T-helper 2 cell treated with Interferon-gamma antibody and Interleukin-4, amounts not matched to agents 5 μg/mL and 100 μg/mL, for 36 hours (primary cell): ENCODE data around the gene WSCD2.

ENCODE experiments used
- DNase-seq: peaks from one replicate; pipeline ENCODE4 v3.0.0; 2021; ENCODE audit warnings: low spot score
- H3K27ac Mint-ChIP-seq: one replicate; pipeline ENCODE4 v1.8.0; 2021; ENCODE audit warnings: mild to moderate bottlenecking, mixed read lengths
- H3K27me3 Mint-ChIP-seq: one replicate; pipeline ENCODE4 v1.8.0; 2021; ENCODE audit warnings: low read depth, mixed read lengths
- H3K36me3 Mint-ChIP-seq: one replicate; pipeline ENCODE4 v1.8.0; 2021; ENCODE audit warnings: low read depth, mixed read lengths
- H3K4me1 Mint-ChIP-seq: one replicate; pipeline ENCODE4 v1.8.0; 2021; ENCODE audit warnings: low read depth, mixed read lengths
- H3K4me3 Mint-ChIP-seq: one replicate; pipeline ENCODE4 v1.8.0; 2022; ENCODE audit warnings: mild to moderate bottlenecking, moderate library complexity, mixed read lengths
- H3K9me3 Mint-ChIP-seq: one replicate; pipeline ENCODE4 v1.8.0; 2021; ENCODE audit warnings: mixed read lengths

The WSCD2 gene

DNA sequence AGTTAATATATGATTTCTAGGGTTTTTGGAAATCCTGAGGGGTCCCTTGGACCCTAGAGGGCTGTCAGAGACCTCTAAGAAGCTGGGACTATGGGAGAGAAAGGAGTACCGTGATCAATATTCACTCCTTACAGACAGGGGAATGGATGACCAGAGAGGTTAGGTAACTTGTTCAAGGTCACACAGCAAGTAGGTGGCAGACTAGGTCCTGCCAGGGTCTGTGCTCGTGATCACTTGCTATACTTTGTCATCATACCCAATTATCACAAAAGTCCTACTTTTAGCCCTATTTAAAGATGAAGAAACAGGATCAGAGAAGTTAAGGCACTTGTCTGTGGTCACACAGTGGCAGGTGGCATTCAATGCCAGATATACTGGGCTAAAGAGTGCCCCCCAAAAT is 42.9 kb downstream of the WSCD2 start:
- DNase-seq = no peak
- Mint-ChIP-seq H3K4me1 (no peaks in the 10 kb centered on the region), H3K9me3 (no peaks in the 10 kb centered on the region), H3K4me3 (no peak overlapping the region), H3K27ac (no peak overlapping the region), H3K36me3 (no peaks in the 10 kb centered on the region), H3K27me3 (no peaks in the 10 kb centered on the region)

DNA sequence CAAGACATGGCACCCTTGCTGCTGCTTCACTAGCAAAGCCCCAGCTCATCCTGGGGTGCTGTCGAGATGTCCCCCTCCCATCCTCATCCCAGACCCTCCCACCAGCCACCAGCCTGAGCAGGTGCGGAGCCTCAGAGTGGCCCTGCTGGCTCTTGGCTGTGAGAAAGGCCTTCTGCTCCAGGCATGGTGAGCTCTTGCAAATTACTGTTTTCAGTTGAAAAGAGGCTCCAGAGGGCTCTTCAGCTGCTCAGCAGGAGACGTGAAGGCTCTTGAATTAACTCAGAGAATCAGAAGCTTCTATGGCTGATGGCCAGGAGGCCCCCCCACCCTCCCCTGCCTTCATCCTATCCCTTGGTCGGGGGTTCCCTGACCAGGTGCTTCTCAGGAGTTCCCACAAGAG is 44.1 kb downstream of the WSCD2 start:
- Mint-ChIP-seq H3K27me3 (no peaks in the 10 kb centered on the region), H3K27ac (no peak overlapping the region), H3K4me3 (no peak overlapping the region)

DNA sequence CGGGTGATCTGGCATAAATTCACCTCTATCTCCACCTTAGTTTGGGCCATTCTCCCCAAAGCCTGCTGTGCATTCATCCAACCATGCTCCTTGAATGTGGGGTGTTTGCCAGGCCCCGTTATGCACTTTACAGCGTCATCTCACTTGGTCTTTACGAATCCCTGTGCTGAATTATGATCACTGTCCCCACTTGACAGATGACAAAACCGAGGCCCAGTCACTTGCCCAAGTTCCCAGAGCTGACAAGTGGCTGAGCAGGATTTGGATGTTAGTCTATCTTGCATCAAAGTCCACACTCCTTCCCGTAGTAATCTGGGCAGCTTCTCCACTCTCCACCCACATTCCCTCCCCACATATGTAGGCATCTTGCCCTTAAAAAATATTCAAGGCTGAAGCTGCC is 44.8 kb downstream of the WSCD2 start:
- no peak overlapping the region for H3K27ac Mint-ChIP-seq
- no peak for DNase-seq
- H3K4me1 Mint-ChIP-seq = no peaks in the 10 kb centered on the region
- no peaks in the 10 kb centered on the region for H3K36me3 Mint-ChIP-seq
- no peak overlapping the region for H3K4me3 Mint-ChIP-seq
- no peaks in the 10 kb centered on the region for H3K9me3 Mint-ChIP-seq
- no peaks in the 10 kb centered on the region for H3K27me3 Mint-ChIP-seq

More for the DNA sequence above, 44.1 kb downstream of the WSCD2 start:
- Mint-ChIP-seq H3K36me3 (no peaks in the 10 kb centered on the region), H3K4me1 (no peaks in the 10 kb centered on the region), H3K9me3 (no peaks in the 10 kb centered on the region)
- DNase-seq = no peak

DNA sequence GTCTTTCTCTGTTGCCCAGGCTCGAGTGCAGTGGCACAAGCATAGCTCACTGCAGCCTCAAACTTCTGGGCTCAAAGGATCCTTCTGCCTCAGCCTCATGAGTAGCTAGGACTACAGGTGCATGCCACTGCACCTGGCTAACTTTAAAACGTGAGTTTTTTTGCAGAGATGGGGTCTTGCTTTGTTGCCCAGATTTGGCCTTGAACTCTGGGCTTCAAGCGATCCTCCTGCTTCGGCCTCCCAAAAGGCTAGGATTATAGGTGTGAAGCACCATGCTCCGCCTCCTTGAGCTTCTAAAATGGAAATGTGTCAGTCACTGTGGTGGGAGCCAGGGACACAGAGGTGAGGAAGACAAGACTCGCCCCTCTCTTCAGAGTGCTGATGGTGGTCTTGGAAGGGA is 45.6 kb downstream of the WSCD2 start:
- H3K36me3 Mint-ChIP-seq = no peaks in the 10 kb centered on the region
- no peak overlapping the region for H3K27ac Mint-ChIP-seq
- H3K4me1 Mint-ChIP-seq = no peaks in the 10 kb centered on the region
- DNase-seq = no peak
- H3K4me3 Mint-ChIP-seq = no peak overlapping the region
- no peaks in the 10 kb centered on the region for H3K27me3 Mint-ChIP-seq
- no peaks in the 10 kb centered on the region for H3K9me3 Mint-ChIP-seq

DNA sequence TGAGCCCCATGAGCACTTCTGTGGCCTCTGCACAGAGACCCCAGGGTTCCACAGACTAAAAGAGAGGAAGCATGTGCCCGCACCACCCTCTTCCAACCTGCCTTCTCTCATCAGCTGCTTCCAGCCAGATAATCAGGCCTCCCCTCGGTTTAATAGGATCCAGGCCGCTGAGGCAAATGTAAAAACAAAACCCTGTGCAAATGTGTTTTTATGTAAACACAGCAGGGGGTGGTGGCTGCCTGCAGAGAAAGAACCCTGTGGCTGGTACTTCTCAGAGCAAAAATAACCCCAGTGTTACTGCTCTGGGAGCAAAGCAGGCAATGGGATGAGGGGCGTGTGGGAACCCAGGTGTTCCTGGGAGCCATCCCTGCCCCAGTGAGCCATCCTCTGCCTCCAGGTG is 46.2 kb downstream of the WSCD2 start:
- H3K4me3 Mint-ChIP-seq = no peak overlapping the region
- H3K27ac Mint-ChIP-seq = no peak overlapping the region
- no peaks in the 10 kb centered on the region for H3K4me1 Mint-ChIP-seq

DNA sequence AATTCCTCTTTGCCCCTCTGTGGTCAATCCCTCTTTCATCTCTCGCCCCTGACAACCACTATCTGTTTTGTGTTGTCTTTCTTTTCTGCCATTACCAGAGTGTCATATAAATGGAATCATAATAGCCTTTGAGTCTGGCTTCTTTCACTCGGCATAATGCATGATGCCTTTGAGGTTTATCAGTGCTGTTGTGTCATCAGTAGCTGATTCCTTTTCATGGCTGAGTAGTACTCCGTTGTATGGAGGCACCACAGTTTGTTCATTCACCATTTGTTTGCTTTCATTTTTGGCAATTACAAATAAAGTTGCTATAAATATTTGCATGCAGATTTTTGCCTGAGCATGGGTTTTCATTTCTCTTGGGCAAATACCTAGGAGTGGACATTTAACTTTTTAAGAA is 47.2 kb downstream of the WSCD2 start:
- no peak for DNase-seq
- Mint-ChIP-seq H3K4me1 (no peaks in the 10 kb centered on the region), H3K9me3 (no peaks in the 10 kb centered on the region), H3K27me3 (no peaks in the 10 kb centered on the region), H3K4me3 (no peak overlapping the region), H3K36me3 (no peaks in the 10 kb centered on the region), H3K27ac (no peak overlapping the region)

More for the DNA sequence above, 46.2 kb downstream of the WSCD2 start:
- no peaks in the 10 kb centered on the region for H3K27me3 Mint-ChIP-seq
- no peak for DNase-seq
- H3K36me3 Mint-ChIP-seq = no peaks in the 10 kb centered on the region
- H3K9me3 Mint-ChIP-seq = no peaks in the 10 kb centered on the region

DNA sequence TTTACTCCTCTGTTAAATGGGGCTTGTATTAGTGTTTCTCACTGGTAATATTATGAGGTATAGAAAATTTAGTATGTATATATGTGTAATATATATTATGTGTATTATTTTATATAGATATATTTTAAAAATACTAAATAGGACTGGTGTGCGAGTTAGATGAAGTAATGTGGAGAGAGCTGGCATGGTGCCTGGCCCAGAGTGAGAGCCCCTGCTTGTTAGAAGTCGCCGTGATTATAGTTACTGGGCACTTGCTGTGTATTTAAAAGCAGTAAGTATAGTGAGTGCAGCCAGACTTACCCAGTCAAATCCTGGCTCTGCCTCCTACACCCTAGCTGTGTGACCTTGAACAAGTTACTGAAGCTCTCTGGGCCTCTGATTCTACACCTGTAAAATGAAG is 48.0 kb downstream of the WSCD2 start:
- no peaks in the 10 kb centered on the region for H3K4me1 Mint-ChIP-seq
- no peaks in the 10 kb centered on the region for H3K9me3 Mint-ChIP-seq
- H3K4me3 Mint-ChIP-seq = no peak overlapping the region
- no peaks in the 10 kb centered on the region for H3K36me3 Mint-ChIP-seq
- no peak overlapping the region for H3K27ac Mint-ChIP-seq
- no peaks in the 10 kb centered on the region for H3K27me3 Mint-ChIP-seq
- DNase-seq = no peak

DNA sequence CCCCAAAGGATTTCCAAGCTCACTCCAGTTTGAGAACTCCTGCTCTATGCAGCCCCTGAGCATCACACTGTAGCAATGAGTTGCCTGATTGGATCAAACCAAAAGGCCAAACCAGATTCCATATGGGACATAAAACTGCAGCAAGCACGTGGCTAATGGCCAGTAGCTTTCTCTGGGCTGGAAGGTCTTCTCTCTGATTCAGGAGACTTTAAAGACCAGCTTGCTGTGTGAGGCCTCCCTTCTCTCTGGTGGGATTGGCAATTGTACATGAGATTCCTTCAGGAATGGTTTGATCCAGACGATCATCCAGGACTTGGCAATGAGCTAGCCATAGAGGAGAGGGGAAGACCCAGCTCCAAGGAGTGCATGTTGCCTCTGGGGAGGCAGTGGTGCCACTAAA is 50.2 kb downstream of the WSCD2 start:
- Mint-ChIP-seq H3K27me3 (no peaks in the 10 kb centered on the region), H3K9me3 (no peaks in the 10 kb centered on the region), H3K27ac (no peak overlapping the region), H3K4me3 (no peak overlapping the region), H3K36me3 (no peaks in the 10 kb centered on the region), H3K4me1 (no peaks in the 10 kb centered on the region)
- no peak for DNase-seq

DNA sequence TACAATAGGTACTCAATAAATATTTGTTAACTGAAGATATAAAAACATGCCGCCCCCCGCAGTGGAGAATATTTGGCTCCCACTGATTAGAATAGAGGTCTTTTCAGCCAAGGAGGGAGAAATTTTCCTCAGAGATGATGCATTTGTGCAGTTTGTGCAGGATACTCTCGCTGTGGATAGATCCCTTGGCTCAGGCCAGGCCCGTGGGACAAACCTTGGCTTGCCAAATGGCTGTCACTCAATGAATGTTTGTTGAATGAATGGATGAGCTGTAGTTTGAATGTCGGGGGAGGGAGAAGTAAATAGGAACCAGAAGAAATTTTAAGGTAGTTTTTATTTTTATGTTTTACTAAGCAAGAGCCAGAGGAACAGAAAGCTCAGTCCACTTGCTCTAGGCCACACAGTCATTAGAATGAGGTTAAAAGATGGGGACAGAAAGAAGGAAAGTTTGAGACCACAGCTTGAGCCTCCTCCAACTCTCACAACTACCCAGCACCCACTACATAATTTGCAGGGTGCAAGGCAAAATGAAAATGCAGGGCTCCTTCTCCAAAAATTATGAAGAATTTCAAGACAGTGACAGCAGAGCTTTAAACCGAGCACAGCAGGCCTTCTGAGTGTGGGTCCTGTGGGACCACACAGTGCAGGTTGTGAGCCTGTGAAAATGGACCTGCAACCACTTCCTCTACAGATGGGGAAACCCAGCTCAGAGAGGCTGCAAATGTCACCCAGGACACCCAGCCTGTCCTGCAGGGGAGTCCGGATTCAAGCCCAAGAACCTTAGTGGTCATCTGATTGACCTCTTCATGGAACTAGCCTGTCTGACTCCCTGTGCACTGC is 51.4 kb downstream of the WSCD2 start:
- H3K9me3 Mint-ChIP-seq = no peaks in the 10 kb centered on the region
- no peak overlapping the region for H3K4me3 Mint-ChIP-seq
- no peak for DNase-seq
- H3K36me3 Mint-ChIP-seq = no peaks in the 10 kb centered on the region
- no peaks in the 10 kb centered on the region for H3K4me1 Mint-ChIP-seq
- no peaks in the 10 kb centered on the region for H3K27me3 Mint-ChIP-seq
- no peak overlapping the region for H3K27ac Mint-ChIP-seq

DNA sequence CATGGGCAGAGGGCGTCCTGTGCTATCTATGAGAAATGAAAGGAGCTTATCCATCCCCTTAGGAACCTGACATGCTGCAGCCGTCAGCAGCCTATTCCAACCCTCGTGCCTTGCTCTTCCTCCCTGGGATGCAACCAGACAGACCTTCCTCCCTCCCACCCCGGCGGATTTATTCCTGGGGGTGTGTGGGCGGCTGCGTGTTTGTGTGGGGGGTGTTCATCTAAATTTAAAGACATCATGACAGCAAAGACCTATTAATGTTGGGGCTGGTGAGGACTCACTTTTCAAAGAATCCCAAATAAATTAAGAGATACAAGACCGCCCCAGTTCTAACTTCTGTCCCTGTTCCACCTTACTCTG is 52.0 kb downstream of the WSCD2 start:
- no peaks in the 10 kb centered on the region for H3K9me3 Mint-ChIP-seq
- no peak overlapping the region for H3K27ac Mint-ChIP-seq
- H3K4me1 Mint-ChIP-seq = no peaks in the 10 kb centered on the region
- H3K27me3 Mint-ChIP-seq = no peaks in the 10 kb centered on the region
- no peak for DNase-seq
- H3K36me3 Mint-ChIP-seq = no peaks in the 10 kb centered on the region
- no peak overlapping the region for H3K4me3 Mint-ChIP-seq

DNA sequence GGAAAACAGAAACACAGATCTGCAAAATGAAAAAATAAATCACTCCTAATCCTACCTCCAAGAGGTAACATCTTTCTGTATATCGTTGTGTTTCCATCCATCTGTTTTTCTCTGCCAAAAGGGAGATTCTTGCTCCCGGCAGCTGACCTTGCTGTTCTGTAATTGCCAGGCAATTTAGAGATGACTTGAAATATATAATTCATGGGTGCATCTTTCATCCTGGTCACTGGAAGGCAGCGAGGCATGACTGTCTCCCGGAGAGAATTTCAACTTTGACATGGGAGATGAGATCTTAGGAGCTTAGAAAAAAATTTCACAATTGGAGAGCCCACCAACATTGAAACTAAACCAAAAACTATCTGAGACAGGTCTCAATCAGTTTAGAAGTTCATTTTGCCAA is 53.0 kb downstream of the WSCD2 start:
- Mint-ChIP-seq H3K4me1 (no peaks in the 10 kb centered on the region), H3K9me3 (no peaks in the 10 kb centered on the region), H3K27me3 (no peaks in the 10 kb centered on the region), H3K27ac (no peak overlapping the region), H3K4me3 (no peak overlapping the region), H3K36me3 (no peaks in the 10 kb centered on the region)
- DNase-seq = no peak

DNA sequence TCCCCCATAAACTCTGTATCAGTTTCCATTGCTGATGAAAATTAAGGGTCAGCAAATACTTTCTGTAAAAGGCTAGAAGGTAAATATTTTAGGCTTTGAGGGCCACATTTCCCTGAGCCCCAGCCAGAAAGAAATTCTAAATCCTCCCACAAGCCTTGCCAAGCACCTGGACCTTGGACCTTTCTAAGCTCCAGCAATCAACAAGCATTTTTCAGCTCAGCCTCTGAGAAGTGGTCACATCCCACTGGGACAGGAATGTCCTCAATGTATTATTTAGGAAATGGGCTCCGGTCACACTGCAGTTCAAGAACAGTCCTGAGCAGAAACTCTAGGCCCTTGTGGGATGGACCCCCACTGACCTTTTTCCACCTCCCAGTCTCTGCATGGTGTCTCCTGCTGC is 55.9 kb downstream of the WSCD2 start:
- H3K36me3 Mint-ChIP-seq = no peaks in the 10 kb centered on the region
- H3K27ac Mint-ChIP-seq = no peak overlapping the region
- no peaks in the 10 kb centered on the region for H3K27me3 Mint-ChIP-seq
- H3K4me3 Mint-ChIP-seq = no peak overlapping the region
- no peaks in the 10 kb centered on the region for H3K9me3 Mint-ChIP-seq
- H3K4me1 Mint-ChIP-seq = no peaks in the 10 kb centered on the region
- DNase-seq = no peak

DNA sequence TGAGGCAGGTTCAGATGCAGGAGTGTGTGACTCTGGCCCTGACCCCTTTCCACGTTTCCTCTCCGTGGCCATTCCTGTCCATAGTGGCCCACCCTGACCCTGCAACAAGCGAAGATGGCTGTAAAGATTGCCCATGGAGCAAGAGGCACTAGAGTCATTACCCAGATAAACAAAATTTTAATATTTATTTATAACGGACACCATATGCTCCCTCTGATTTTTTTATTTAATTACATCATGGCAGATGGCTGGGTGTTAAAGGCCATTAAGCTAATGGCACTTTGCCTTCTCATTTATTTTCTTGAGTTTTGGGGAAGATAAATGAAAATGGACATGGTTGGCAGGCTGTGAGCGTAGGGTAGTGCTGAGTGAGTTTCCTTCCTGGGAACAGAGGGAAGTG is 58.7 kb downstream of the WSCD2 start:
- Mint-ChIP-seq H3K27me3 (no peaks in the 10 kb centered on the region), H3K36me3 (no peaks in the 10 kb centered on the region)

DNA sequence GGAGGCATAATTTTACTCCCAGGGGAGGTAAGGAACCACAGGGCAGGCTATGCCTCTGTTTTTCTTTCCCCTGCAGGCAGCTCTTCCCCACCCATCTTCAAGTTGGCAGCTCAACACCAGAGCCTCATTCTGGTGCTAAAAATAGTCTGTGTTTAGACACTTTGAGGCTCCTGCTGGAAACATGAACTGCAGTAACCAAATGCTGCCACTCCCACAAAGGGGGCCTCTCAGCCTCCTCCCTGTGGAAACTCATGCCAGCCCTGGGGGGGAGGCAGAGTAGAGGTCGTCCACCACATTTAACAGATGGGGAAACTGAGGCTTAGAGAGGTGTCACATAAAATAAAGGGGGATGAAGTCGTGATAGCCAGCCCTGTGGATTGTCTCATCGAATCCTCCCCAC is 61.4 kb downstream of the WSCD2 start:
- Mint-ChIP-seq H3K4me1 (no peaks in the 10 kb centered on the region), H3K4me3 (no peak overlapping the region), H3K9me3 (no peaks in the 10 kb centered on the region), H3K36me3 (no peaks in the 10 kb centered on the region), H3K27me3 (no peaks in the 10 kb centered on the region), H3K27ac (no peak overlapping the region)
- DNase-seq = no peak

More for the DNA sequence above, 58.7 kb downstream of the WSCD2 start:
- Mint-ChIP-seq H3K4me1 (no peaks in the 10 kb centered on the region), H3K27ac (no peak overlapping the region), H3K4me3 (no peak overlapping the region), H3K9me3 (no peaks in the 10 kb centered on the region)
- DNase-seq = no peak

DNA sequence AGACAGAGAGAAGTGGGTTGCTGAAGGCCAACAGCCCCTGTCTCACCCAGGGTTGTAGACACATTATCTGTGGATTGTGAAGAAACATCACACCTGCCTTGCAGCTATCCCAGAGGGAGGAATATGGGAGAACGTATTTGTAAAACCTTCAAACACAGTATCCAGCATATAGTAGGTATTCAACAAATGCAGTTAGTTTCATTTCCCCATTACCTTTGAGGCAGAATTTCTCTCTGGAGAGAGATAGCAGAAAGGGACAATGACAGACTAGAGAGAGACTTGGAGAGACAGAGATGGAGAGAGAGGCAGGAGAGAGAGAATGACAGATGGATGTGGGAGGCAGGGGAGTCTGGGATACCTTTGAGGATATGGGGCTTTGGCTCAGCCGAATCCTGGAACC is 62.0 kb downstream of the WSCD2 start:
- Mint-ChIP-seq H3K27me3 (no peaks in the 10 kb centered on the region), H3K36me3 (no peaks in the 10 kb centered on the region), H3K27ac (no peak overlapping the region)

More for the DNA sequence above, 62.0 kb downstream of the WSCD2 start:
- Mint-ChIP-seq H3K9me3 (no peaks in the 10 kb centered on the region), H3K4me3 (no peak overlapping the region), H3K4me1 (no peaks in the 10 kb centered on the region)
- no peak for DNase-seq
